ENCODE measurements around the gene ORMDL3.

GRCh38 chr17:39903158-39903884, 24.1 kb downstream of the ORMDL3 start:
- TF ChIP-seq CTCF (IDR thresholded peaks at IDR 0.05 in 4 of 5, conservative IDR thresholded peaks at IDR 0.05 in 1 of 5) (no peak), POLR2A (IDR thresholded peaks at IDR 0.05) (no peak)

Measured in gastrocnemius medialis (tissue), 4 donors.